ENCODE measurements around the gene CLIC3. TPM values are rescaled to one million over a fixed set of nuclear protein-coding genes. Genes with fewer than 3 reads are reported as not detected.

CLIC3 gene
- total and polyA plus RNA-seq, 2 donors (not counting 1 experiment from before 2014, with no cell fraction given): 1.1 to 1.9 TPM

GRCh38 chr9:137032858-137033257 is 36.5 kb upstream of the CLIC3 start:
- TF ChIP-seq CTCF (IDR thresholded peaks at IDR 0.05): no peak
- TF ChIP-seq EZH2 (IDR thresholded peaks at IDR 0.05; ENCODE audit: borderline replicate concordance, insufficient read depth, low read depth, low read length, poor library complexity, severe bottlenecking): no peak
- Histone ChIP-seq H3K4me3 (ENCODE audit: control extremely low read depth in 1 of 5, extremely low read depth in 1 of 5, insufficient read depth in 1 of 5, low read depth in 2 of 5, low read length in 4 of 5) (peak overlapping the region; percentile 13 to 77 (median 64)), H3K9ac (ENCODE audit: low read length) (peak overlapping the region; percentile 70), H3K4me2 (replicated peaks; ENCODE audit: low read depth, low read length, poor library complexity, severe bottlenecking) (peak overlapping the region; percentile 100), H2AFZ (ENCODE audit: insufficient read depth, low read depth, low read length, poor library complexity, severe bottlenecking) (peak overlapping the region; percentile 9), H3K79me2 (ENCODE audit: control insufficient read depth, insufficient read depth, low read length) (peaks cover 12% of the 10 kb centered on the region), H3K36me3 (replicated peaks in 1 of 2; ENCODE audit: control extremely low read depth in 1 of 2, control insufficient read depth in 1 of 2, extremely low read depth in 1 of 2, insufficient read depth in 2 of 2, low read length in 1 of 2) (no peaks in the 10 kb centered on the region), H3K27me3 (replicated peaks in 1 of 4; ENCODE audit: control extremely low read depth in 1 of 4, control insufficient read depth in 3 of 4, insufficient read depth in 4 of 4, low read length in 3 of 4) (peaks cover 0 to 6% (median 0%) of the 10 kb centered on the region in 4 experiments), H4K20me1 (ENCODE audit: control insufficient read depth, insufficient read depth, low read length, poor library complexity, severe bottlenecking) (peaks cover 7% of the 10 kb centered on the region), H3K4me1 (ENCODE audit: control insufficient read depth in 2 of 2, insufficient read depth in 2 of 2, low read length in 2 of 2) (peaks cover 64 to 71% of the 10 kb centered on the region in 2 donors), H3K27ac (ENCODE audit: low read length in 2 of 2) (peak overlapping the region; percentile 46 to 55), H3K9me3 (ENCODE audit: control extremely low read depth in 1 of 3, control insufficient read depth in 2 of 3, insufficient read depth in 1 of 3, low read length in 2 of 3) (peaks cover 0 to 11% (median 0%) of the 10 kb centered on the region in 3 donors)
- ATAC-seq (ENCODE audit: low read depth): peak; percentile 15
- intact Hi-C loops (cut with micrococcal nuclease): loop anchor here (2.0 to 5.0 kb wide), 2 partner anchors 39 to 184 kb away; partner anchors contain the start of genes PHPT1 and SAPCD2
- Mint-ChIP-seq H3K27ac (peak overlapping the region; percentile 95), H3K27me3 (no peaks in the 10 kb centered on the region), H3K4me3 (peak overlapping the region; percentile 89), H3K4me1 (peaks cover 60% of the 10 kb centered on the region), H3K9me3 (ENCODE audit: insufficient read depth) (no peaks in the 10 kb centered on the region)
- CTCF ChIA-PET: interaction anchor here (0.9 to 4.4 kb wide), 10 partner anchors 14 to 272 kb away, joined by 3 to 49 read pairs (median 5); partner anchors contain the start of genes AJM1, NPDC1 and TMEM141
- WGBS (ENCODE audit: insufficient coverage): 41% methylated on average over 8 of the region's 10 CpGs
- DNase-seq: peak; percentile 62
- POLR2A ChIA-PET: interaction anchor here (1.4 to 1.6 kb wide), 3 partner anchors 11 to 40 kb away, joined by 3 to 9 read pairs (median 3); partner anchors contain the start of gene PAXX

Measured in B cell (primary cell).